ENCODE data around the gene KCNN3. TPM values are rescaled to one million over a fixed set of nuclear protein-coding genes. Genes with fewer than 3 reads are reported as not detected.

The KCNN3 gene
- total and polyA plus RNA-seq, 2 donors, result 0.64 to 1.8 TPM

GRCh38 chr1:154902938-154903566, 33.0 kb upstream of the KCNN3 start:
- no peaks in the 10 kb centered on the region for H3K4me1 ChIP-seq (ENCODE audit: control insufficient read depth in 2 of 2, insufficient read depth in 2 of 2, low read length in 2 of 2)
- no peaks in the 10 kb centered on the region for H3K36me3 ChIP-seq (ENCODE audit: control insufficient read depth in 2 of 2, insufficient read depth in 2 of 2, low read length in 1 of 2)
- H3K9me3 ChIP-seq (ENCODE audit: control insufficient read depth in 2 of 2, insufficient read depth in 1 of 2, low read length in 1 of 2), result peaks cover 0 to 3% of the 10 kb centered on the region in 2 donors
- no peak for DNase-seq (ENCODE audit: low read depth in 6 of 9, low spot score in 9 of 9)
- WGBS, result 59% methylated on average over 3 of the region's 3 CpGs
- H3K27me3 ChIP-seq (ENCODE audit: control insufficient read depth in 2 of 2, insufficient read depth in 1 of 2, low read length in 1 of 2), result no peaks in the 10 kb centered on the region
- H3K27ac ChIP-seq (ENCODE audit: low read depth in 1 of 2, low read length in 1 of 2), result no peak overlapping the region
- H3K4me3 ChIP-seq (ENCODE audit: low read length in 2 of 2), result no peak overlapping the region

- no peak for DNase-seq (ENCODE audit: low read depth in 6 of 9, low spot score in 9 of 9)
- 54% methylated on average over 1 of the region's 1 CpG for WGBS
- H3K27me3 ChIP-seq (ENCODE audit: control insufficient read depth in 2 of 2, insufficient read depth in 1 of 2, low read length in 1 of 2), result no peaks in the 10 kb centered on the region
Measured at GRCh38 chr1:154901591-154901990, 31.5 kb upstream of the KCNN3 start.

GRCh38 chr1:154899041-154899440, 29.0 kb upstream of the KCNN3 start:
- 97% methylated on average over 6 of the region's 6 CpGs for WGBS

More at GRCh38 chr1:154901591-154901990, 31.5 kb upstream of the KCNN3 start:
- H3K9me3 ChIP-seq (ENCODE audit: control insufficient read depth in 2 of 2, insufficient read depth in 1 of 2, low read length in 1 of 2), result no peaks in the 10 kb centered on the region
- H3K4me3 ChIP-seq (ENCODE audit: low read length in 2 of 2), result no peak overlapping the region
- no peak overlapping the region for H3K27ac ChIP-seq (ENCODE audit: low read depth in 1 of 2, low read length in 1 of 2)
- H3K36me3 ChIP-seq (ENCODE audit: control insufficient read depth in 2 of 2, insufficient read depth in 2 of 2, low read length in 1 of 2), result no peaks in the 10 kb centered on the region
- no peaks in the 10 kb centered on the region for H3K4me1 ChIP-seq (ENCODE audit: control insufficient read depth in 2 of 2, insufficient read depth in 2 of 2, low read length in 2 of 2)

GRCh38 chr1:154896771-154897286, 26.7 kb upstream of the KCNN3 start:
- no peak for DNase-seq (ENCODE audit: low read depth in 6 of 9, low spot score in 9 of 9)
- Histone ChIP-seq H3K9me3 (ENCODE audit: control insufficient read depth in 2 of 2, insufficient read depth in 1 of 2, low read length in 1 of 2) (no peaks in the 10 kb centered on the region), H3K4me1 (ENCODE audit: control insufficient read depth in 2 of 2, insufficient read depth in 2 of 2, low read length in 2 of 2) (no peaks in the 10 kb centered on the region), H3K27me3 (ENCODE audit: control insufficient read depth in 2 of 2, insufficient read depth in 1 of 2, low read length in 1 of 2) (no peaks in the 10 kb centered on the region), H3K4me3 (ENCODE audit: low read length in 2 of 2) (no peak overlapping the region), H3K27ac (ENCODE audit: low read depth in 1 of 2, low read length in 1 of 2) (no peak overlapping the region), H3K36me3 (ENCODE audit: control insufficient read depth in 2 of 2, insufficient read depth in 2 of 2, low read length in 1 of 2) (no peaks in the 10 kb centered on the region)
- 88% methylated on average over 10 of the region's 10 CpGs for WGBS

More at GRCh38 chr1:154899041-154899440, 29.0 kb upstream of the KCNN3 start:
- no peak overlapping the region for H3K27ac ChIP-seq (ENCODE audit: low read depth in 1 of 2, low read length in 1 of 2)
- H3K36me3 ChIP-seq (ENCODE audit: control insufficient read depth in 2 of 2, insufficient read depth in 2 of 2, low read length in 1 of 2), result no peaks in the 10 kb centered on the region
- DNase-seq (ENCODE audit: low read depth in 6 of 9, low spot score in 9 of 9), result no peak
- no peaks in the 10 kb centered on the region for H3K4me1 ChIP-seq (ENCODE audit: control insufficient read depth in 2 of 2, insufficient read depth in 2 of 2, low read length in 2 of 2)
- H3K4me3 ChIP-seq (ENCODE audit: low read length in 2 of 2), result no peak overlapping the region
- H3K9me3 ChIP-seq (ENCODE audit: control insufficient read depth in 2 of 2, insufficient read depth in 1 of 2, low read length in 1 of 2), result no peaks in the 10 kb centered on the region
- no peaks in the 10 kb centered on the region for H3K27me3 ChIP-seq (ENCODE audit: control insufficient read depth in 2 of 2, insufficient read depth in 1 of 2, low read length in 1 of 2)

GRCh38 chr1:154895798-154896197, 25.7 kb upstream of the KCNN3 start:
- Histone ChIP-seq H3K4me1 (ENCODE audit: control insufficient read depth in 2 of 2, insufficient read depth in 2 of 2, low read length in 2 of 2) (no peaks in the 10 kb centered on the region), H3K27ac (ENCODE audit: low read depth in 1 of 2, low read length in 1 of 2) (no peak overlapping the region), H3K4me3 (ENCODE audit: low read length in 2 of 2) (no peak overlapping the region), H3K27me3 (ENCODE audit: control insufficient read depth in 2 of 2, insufficient read depth in 1 of 2, low read length in 1 of 2) (no peaks in the 10 kb centered on the region), H3K9me3 (ENCODE audit: control insufficient read depth in 2 of 2, insufficient read depth in 1 of 2, low read length in 1 of 2) (no peaks in the 10 kb centered on the region), H3K36me3 (ENCODE audit: control insufficient read depth in 2 of 2, insufficient read depth in 2 of 2, low read length in 1 of 2) (no peaks in the 10 kb centered on the region)
- no peak for DNase-seq (ENCODE audit: low read depth in 6 of 9, low spot score in 9 of 9)
- 94% methylated on average over 7 of the region's 7 CpGs for WGBS

- peaks cover 0 to 2% of the 10 kb centered on the region in 2 donors for H3K27me3 ChIP-seq (ENCODE audit: control insufficient read depth in 2 of 2, insufficient read depth in 1 of 2, low read length in 1 of 2)
- peaks cover 0 to 4% of the 10 kb centered on the region in 2 donors for H3K9me3 ChIP-seq (ENCODE audit: control insufficient read depth in 2 of 2, insufficient read depth in 1 of 2, low read length in 1 of 2)
- DNase-seq (ENCODE audit: low read depth in 6 of 9, low spot score in 9 of 9), result no peak
- H3K27ac ChIP-seq (ENCODE audit: low read depth in 1 of 2, low read length in 1 of 2), result no peak overlapping the region
- H3K4me3 ChIP-seq (ENCODE audit: low read length in 2 of 2), result no peak overlapping the region
- WGBS, result 59% methylated on average over 1 of the region's 1 CpG
- H3K36me3 ChIP-seq (ENCODE audit: control insufficient read depth in 2 of 2, insufficient read depth in 2 of 2, low read length in 1 of 2), result no peaks in the 10 kb centered on the region
- no peaks in the 10 kb centered on the region for H3K4me1 ChIP-seq (ENCODE audit: control insufficient read depth in 2 of 2, insufficient read depth in 2 of 2, low read length in 2 of 2)
Measured at GRCh38 chr1:154891452-154891851, 21.4 kb upstream of the KCNN3 start.

- peaks cover 0 to 2% of the 10 kb centered on the region in 2 donors for H3K27me3 ChIP-seq (ENCODE audit: control insufficient read depth in 2 of 2, insufficient read depth in 1 of 2, low read length in 1 of 2)
- no peak for DNase-seq (ENCODE audit: low read depth in 6 of 9, low spot score in 9 of 9)
- no peak overlapping the region for H3K4me3 ChIP-seq (ENCODE audit: low read length in 2 of 2)
- no peaks in the 10 kb centered on the region for H3K36me3 ChIP-seq (ENCODE audit: control insufficient read depth in 2 of 2, insufficient read depth in 2 of 2, low read length in 1 of 2)
- no peak overlapping the region for H3K27ac ChIP-seq (ENCODE audit: low read depth in 1 of 2, low read length in 1 of 2)
- 96% methylated on average over 7 of the region's 7 CpGs for WGBS
- no peaks in the 10 kb centered on the region for H3K4me1 ChIP-seq (ENCODE audit: control insufficient read depth in 2 of 2, insufficient read depth in 2 of 2, low read length in 2 of 2)
- H3K9me3 ChIP-seq (ENCODE audit: control insufficient read depth in 2 of 2, insufficient read depth in 1 of 2, low read length in 1 of 2), result peaks cover 0 to 5% of the 10 kb centered on the region in 2 donors
Measured at GRCh38 chr1:154888757-154889156, 18.7 kb upstream of the KCNN3 start.

GRCh38 chr1:154886281-154887015, 16.4 kb upstream of the KCNN3 start:
- peaks cover 0 to 2% of the 10 kb centered on the region in 2 donors for H3K27me3 ChIP-seq (ENCODE audit: control insufficient read depth in 2 of 2, insufficient read depth in 1 of 2, low read length in 1 of 2)
- no peak for DNase-seq (ENCODE audit: low read depth in 6 of 9, low spot score in 9 of 9)
- H3K4me3 ChIP-seq (ENCODE audit: low read length in 2 of 2), result no peak overlapping the region
- H3K27ac ChIP-seq (ENCODE audit: low read depth in 1 of 2, low read length in 1 of 2), result no peak overlapping the region
- WGBS, result 76% methylated on average over 5 of the region's 5 CpGs
- peaks cover 0 to 5% of the 10 kb centered on the region in 2 donors for H3K9me3 ChIP-seq (ENCODE audit: control insufficient read depth in 2 of 2, insufficient read depth in 1 of 2, low read length in 1 of 2)
- H3K4me1 ChIP-seq (ENCODE audit: control insufficient read depth in 2 of 2, insufficient read depth in 2 of 2, low read length in 2 of 2), result no peaks in the 10 kb centered on the region
- H3K36me3 ChIP-seq (ENCODE audit: control insufficient read depth in 2 of 2, insufficient read depth in 2 of 2, low read length in 1 of 2), result no peaks in the 10 kb centered on the region

Data from thymus (tissue), 11 donors.